Measurements from ENCODE around the gene PPP4R4.

- no peak for TF ChIP-seq CTCF (IDR thresholded peaks at IDR 0.05 in 8 of 11, conservative IDR thresholded peaks at IDR 0.05 in 3 of 11)
- no peak for TF ChIP-seq POLR2AphosphoS5 (IDR thresholded peaks at IDR 0.05)
- TF ChIP-seq POLR2A (IDR thresholded peaks at IDR 0.05), result no peak
Observed at GRCh38 chr14:94321421-94322271, 147.5 kb downstream of the PPP4R4 start.

Measured in spleen (tissue), 7 donors.